Heart left ventricle (tissue), 13 donors: ENCODE data around the gene C7orf57.

Experiments
- POLR2A ChIP-seq, 2 donors: fragments of 450-650 bp; IDR thresholded peaks; one replicate each; pipeline ENCODE4 v1.6.1; 2017; ENCODE audit warnings: antibody characterized with exemption in 2 of 2, mild to moderate bottlenecking in 2 of 2, moderate library complexity in 2 of 2
- TF ChIP-seq, protein P1 (sequence below), 12 donors: fragments of 200-600 bp; sonication (generic) in 4 of 12; IDR thresholded peaks; one replicate each; pipeline versions ENCODE4 v1.5.0 to v1.8.0; 2018 to 2022; ENCODE audit warnings: antibody characterized with exemption in 12 of 12, mild to moderate bottlenecking in 5 of 12
- donor health status: ischemic (EF 13 %, LVEDD 7.1; RV severe dilation, severe dysfunction).
- donor health status: DM: no; HTN: yes; CAD: no.
- donor health status: DM: no; HTN: no; CAD: no.
- donor health status: ischemic (EF 25% LVEDD 6.9; RV normal size, moderate dysfunction).
- donor health status: ischemic (EF 25% LVEDD 5.7; RV mildly dilated, moderate dysfunction).
- donor health status: ischemic (EF 35%, LVEDD 5.7; RV mildly dilated, moderate dysfunction).
- donor health status: nonischemic (EF 11% LVEDD 7.7; RV severe dilation, severe dysfunction).
- donor health status: DM: yes; HTN: yes; CAD: no.
- donor health status: PGD.
- donor health status: ischemic (EF 29% LVEDD 5.4; RV normal size, mild dysfunction).
- donor health status: nonischemic (EF 23%, LVEDD 6.1; RV moderate dilation, normal function).

DNA sequence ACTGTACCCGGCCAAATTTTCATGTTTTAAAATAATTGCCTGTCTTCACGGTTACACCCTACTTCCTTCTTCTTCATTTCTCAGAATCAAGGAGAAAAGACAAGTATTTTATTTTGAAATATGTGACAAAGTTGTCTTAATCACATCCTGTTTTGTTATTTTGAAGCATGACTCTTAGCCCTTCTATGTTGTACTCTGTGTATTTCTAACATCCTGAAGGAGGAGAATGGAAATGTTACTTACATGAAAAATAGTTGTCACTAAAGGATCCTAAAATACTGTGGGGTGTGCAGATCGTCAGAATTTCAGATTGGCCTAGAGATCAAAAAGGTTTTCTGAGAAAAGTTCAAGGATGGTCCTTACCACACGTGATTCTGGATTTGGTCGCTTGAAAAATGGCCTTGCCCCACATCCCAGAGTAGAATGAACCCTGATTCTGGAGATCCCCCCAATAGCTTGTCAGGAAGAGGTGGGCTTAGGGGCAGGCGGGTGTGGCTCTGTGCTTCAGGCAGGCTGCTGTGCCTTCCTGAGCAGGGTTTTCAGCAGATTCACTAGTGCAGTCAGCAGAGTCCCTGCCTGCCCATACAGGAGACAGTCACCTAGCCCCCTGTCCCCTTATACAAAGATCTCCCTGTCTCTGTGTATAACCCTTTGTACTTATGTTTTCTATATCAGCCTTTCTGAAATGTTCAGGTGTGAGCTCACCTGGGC is 62.3 kb downstream of the C7orf57 start:
- TF ChIP-seq, protein P1, sequence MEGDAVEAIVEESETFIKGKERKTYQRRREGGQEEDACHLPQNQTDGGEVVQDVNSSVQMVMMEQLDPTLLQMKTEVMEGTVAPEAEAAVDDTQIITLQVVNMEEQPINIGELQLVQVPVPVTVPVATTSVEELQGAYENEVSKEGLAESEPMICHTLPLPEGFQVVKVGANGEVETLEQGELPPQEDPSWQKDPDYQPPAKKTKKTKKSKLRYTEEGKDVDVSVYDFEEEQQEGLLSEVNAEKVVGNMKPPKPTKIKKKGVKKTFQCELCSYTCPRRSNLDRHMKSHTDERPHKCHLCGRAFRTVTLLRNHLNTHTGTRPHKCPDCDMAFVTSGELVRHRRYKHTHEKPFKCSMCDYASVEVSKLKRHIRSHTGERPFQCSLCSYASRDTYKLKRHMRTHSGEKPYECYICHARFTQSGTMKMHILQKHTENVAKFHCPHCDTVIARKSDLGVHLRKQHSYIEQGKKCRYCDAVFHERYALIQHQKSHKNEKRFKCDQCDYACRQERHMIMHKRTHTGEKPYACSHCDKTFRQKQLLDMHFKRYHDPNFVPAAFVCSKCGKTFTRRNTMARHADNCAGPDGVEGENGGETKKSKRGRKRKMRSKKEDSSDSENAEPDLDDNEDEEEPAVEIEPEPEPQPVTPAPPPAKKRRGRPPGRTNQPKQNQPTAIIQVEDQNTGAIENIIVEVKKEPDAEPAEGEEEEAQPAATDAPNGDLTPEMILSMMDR (IDR thresholded peaks at IDR 0.05), result no peak
- TF ChIP-seq POLR2A (IDR thresholded peaks at IDR 0.05), result no peak
